DMS53 treated with DMSO at 0.1 percent for 48 hours (cell line): ENCODE measurements around the gene KIF12.
"Not testable (repeated sequence)": the region's sequence is repeated elsewhere in the genome, so short reads cannot be mapped to it uniquely, and the experiment has no call there.

Source experiments
- DNase-seq: peaks from one replicate; lab custom pipeline; 2025; ENCODE audit not compliant: unreplicated experiment; lab: John Stamatoyannopoulos, UW

KIF12 gene

DNA sequence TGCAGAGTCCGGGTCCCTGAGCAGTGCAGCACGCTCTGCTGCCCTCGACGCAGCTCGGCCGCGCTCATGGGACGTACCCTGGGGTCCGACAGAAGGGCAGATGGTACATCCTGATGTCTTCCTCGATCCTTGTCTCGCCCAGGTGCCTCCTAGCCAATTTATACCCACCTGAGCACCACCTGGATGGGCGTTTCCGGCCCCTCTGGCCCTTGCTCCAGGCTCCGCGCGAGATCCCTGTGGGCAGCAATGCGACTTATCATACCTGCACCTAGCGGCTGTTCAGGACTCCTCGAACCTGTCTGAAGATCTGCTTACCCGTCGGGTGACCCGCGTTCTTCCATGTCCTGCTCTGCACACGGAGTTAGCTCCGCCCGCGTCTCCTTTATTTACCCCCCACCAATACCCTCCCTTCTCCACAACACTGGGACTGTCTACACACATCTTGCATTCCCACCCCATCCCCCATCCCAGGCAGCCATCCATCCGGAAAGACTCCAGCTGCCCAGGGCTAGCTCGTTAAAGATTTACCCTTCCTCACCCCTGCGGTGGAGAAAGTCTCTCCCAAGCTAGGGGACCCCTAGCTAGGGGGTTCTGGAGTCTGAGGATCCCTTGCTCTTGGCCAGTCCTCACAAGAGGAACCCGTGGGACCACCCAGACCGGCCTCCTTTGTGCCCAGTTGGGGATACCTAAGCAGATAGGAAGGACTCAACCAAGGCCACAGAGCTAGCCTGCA lies at the start of gene KIF12:
Gene KIF12 (minus strand): TSS at position 357 of the 733 bp plus-strand sequence. CDS start 16 bp downstream, at position 341.
- peak; percentile 83 for DNase-seq

GRCh38 chr9:114146735-114147134 lies 47.6 kb upstream of the KIF12 start:
- no peak for DNase-seq

GRCh38 chr9:114143234-114143633 lies 44.1 kb upstream of the KIF12 start:
- DNase-seq: no peak

- peak; percentile 58 for DNase-seq
Observed at GRCh38 chr9:114141553-114142402, 42.7 kb upstream of the KIF12 start.

DNA sequence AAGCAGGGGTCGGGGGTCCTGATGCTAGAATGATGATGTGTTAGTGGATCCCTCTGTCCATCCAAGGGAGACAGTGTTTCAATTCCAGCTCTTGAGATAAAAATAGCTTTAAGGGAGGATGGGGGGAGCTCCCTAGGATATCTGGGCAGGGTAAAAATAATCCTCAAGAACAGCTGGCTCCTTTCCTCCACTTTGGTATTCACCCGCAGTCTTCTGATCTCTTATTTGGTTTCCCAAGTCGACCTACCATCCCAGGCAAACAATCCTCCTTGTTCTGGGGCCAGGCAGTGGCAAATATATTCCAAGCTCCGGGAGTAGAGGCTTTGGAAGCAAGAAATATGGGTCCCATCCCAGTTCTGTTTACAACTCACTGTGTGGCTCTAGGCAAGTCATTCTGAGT lies 41.8 kb upstream of the KIF12 start:
- no peak for DNase-seq

DNA sequence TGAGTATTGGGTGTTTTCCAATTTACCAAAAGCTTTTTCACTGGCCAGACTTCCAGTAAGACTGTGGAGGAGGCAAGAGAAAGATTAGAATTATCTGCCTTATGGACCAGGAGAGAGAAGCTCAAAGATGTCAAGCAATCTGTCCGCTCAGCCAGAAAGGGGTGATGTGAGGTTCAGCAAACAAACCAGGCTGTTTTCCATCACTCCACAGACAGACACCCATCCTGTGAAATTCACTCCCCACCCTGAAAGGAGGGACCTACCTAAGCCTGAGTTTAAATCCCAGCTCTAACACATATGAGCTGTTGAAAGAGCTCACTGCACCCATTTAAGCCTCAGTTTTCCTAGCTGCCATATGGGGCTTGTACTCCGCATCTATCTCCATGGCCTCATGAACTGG lies 41.3 kb upstream of the KIF12 start:
- no peak for DNase-seq

GRCh38 chr9:114139071-114139470 lies 40.0 kb upstream of the KIF12 start:
- DNase-seq: no peak

DNA sequence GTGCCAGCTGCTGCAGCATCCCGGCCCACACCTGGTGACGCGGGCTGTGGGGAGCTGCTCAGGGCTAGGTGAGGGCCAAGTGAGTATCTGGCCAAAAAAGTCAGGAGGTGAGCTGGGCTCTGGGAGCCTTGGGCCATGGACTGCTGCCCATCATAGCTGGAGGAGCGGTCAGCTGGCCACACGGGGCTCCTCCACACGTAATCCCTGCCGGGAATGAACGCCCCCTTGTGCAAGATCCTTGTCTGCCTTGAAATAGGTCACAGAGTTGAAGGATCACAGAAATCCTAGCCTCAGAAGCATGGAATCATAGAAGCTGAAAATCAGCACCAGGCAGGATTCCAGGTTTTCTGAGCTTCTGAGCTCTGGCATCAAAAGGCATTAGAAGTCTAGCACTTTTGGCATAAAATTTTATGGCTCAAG lies 39.5 kb upstream of the KIF12 start:
- DNase-seq: no peak

GRCh38 chr9:114137831-114138230 lies 38.7 kb upstream of the KIF12 start:
- DNase-seq: no peak

GRCh38 chr9:114134827-114135396 lies 35.8 kb upstream of the KIF12 start:
- DNase-seq: no peak

DNA sequence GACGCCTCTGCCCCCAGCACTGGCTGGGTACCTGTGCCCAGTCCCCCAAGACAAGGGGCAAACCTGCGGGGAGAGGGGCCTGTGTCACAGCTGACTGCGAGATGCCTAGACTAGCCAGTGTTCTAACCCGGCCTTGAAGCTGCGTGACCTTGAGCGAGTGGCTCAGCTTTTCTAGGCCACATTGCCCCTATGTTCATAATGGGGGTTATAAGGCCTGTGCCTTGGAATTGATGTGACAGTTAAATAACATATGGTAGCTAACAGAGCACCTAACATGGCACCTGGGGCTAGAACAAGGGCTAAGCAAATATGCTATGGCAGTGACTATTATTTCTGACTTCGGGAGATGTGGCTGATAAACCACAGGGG lies 33.4 kb upstream of the KIF12 start:
- no peak for DNase-seq

- DNase-seq: no peak
Observed at GRCh38 chr9:114131808-114132549, 32.9 kb upstream of the KIF12 start.

GRCh38 chr9:114130624-114131277 lies 31.7 kb upstream of the KIF12 start:
- DNase-seq: no peak

DNA sequence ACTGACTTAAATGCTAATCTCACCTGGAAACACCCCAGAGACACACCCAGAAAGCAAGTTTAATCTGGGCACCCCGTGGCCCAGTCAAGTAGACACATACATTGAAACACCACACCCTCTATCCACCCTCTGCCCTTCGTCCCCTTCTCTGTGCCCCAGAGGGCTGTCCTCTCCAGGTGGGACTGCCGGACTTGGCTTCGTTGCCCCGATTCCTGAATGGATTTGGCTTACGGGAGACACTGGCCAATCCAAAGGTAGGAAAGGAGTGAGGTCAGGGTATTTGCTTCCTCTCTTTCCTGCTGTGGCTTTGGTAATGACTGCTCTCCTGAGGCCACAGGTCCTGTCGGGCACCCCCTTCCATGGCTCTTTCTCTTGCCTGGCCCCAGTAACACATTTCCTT lies 31.0 kb upstream of the KIF12 start:
- DNase-seq: no peak

DNA sequence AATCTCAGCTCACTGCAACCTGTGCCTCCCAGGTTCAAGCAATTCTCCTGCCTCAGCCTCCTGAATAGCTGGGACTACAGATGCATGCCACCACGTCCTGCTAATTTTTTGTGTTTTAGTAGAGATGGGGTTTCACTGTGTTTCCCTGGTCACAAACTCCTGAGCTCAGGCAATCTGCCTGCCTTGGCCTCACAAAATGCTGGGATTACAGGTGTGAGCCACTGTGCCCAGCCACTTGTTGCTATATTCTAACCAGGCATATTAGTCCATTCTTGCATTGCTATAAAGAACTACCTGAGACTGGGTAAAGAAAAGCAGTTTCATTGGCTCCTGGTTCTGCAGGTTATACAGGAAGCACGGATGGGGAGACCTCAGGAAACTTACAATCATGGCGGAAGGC lies 29.7 kb upstream of the KIF12 start:
- not testable (repeated sequence) for DNase-seq

GRCh38 chr9:114126247-114127060 lies 27.4 kb upstream of the KIF12 start:
- DNase-seq: no peak

DNA sequence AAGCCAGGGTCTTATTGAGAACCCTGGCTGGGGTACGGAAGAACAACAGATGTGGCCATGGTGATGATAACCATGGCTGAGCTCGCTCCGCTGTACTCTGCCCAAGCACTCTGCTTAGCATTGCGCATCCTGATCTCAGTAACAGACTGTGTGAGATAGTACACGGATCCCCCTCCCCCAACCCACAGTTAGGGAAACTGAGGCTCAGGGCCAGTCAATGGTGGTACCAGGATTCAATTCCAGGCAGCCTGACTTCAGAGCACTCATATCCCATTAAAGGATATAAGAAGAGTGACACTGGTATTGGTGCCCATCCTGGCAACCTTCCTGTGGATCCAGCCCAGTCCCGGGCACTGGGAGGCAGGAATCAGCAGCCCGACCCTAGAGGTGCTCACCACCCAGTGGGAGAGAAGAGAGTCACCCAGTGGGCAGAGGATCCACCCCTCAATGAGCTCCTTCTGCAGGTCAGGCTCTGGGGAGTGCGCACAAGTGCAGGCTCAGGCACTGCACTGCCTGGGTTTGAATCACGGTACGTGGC lies 26.5 kb upstream of the KIF12 start:
- DNase-seq: no peak

- DNase-seq: no peak
Observed at GRCh38 chr9:114124666-114125475, 25.8 kb upstream of the KIF12 start.

DNA sequence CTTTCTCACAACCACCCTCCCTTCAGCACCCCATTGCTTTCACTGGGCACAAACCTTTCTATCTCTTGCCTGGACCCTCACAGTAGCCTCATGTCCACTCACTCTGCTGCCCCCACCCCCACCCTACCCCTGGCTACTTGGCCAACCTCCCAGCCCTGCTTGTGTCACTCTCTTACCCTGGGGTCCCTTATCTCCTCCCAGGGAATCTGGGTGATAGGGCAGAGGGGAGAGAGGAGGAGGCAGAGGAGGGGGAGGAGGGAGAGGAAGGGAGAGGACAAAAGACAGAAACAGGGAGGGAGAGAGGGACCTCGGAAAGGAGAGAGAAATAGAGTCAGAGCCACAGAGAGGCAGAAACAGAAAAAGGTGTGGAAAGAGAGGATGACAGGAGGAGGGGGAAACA lies 25.0 kb upstream of the KIF12 start:
- no peak for DNase-seq
